ENCODE measurements around the gene PACS1.
"Not testable (repeated sequence)": the region's sequence is repeated elsewhere in the genome, so short reads cannot be mapped to it uniquely, and the experiment has no call there.

PACS1 gene

GRCh38 chr11:66075273-66075672 is 5.2 kb downstream of the PACS1 start:
- no peak for DNase-seq (ENCODE audit: low read depth in 2 of 2)

DNA sequence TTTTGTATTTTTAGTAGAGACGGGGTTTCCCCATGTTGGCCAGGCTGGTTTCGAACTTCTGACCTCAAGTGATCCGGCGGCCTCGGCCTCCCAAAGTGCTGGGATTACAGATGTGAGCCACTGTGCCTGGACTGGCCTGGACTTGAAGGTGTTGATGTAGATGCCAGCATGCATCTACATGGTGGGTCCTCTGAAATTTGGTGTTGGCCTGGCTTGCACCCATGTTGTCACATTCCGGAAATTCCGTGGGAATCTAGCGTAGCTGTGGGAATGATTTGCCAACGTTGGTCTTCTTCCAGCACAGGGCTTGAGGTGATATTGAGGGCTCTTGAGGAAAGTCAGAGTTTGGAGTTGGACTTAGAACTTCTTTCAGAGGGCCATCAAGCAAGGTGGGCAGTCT is 6.5 kb downstream of the PACS1 start:
- DNase-seq (ENCODE audit: low read depth in 2 of 2): no peak

DNA sequence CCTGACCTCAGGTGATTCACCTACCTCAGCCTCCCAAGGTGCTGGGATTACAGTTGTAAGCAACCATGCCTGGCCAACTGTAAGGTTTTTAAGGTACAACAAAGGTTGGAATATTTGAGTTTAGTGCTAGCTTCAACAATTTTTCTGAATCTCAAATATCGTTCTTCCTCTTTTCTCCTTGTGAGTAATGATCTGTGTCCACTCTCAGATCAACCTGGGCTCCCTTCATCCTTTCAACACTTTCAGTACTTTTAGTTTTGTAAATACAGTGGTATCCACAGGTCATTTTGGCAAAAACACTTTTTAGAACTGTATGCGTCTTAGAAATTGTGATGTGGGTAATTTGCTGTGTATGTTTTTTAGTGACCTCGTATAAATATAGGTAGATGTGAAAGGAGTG is 7.9 kb downstream of the PACS1 start:
- DNase-seq (ENCODE audit: low read depth in 2 of 2): no peak

- DNase-seq (ENCODE audit: low read depth in 2 of 2): not testable (repeated sequence)
These were observed 8.9 kb downstream of the PACS1 start for GRCh38 chr11:66078949-66079348.

- peak; percentile 34 to 37 for DNase-seq (ENCODE audit: low read depth in 2 of 2)
These were observed 10.2 kb downstream of the PACS1 start for GRCh38 chr11:66080055-66080817.

DNA sequence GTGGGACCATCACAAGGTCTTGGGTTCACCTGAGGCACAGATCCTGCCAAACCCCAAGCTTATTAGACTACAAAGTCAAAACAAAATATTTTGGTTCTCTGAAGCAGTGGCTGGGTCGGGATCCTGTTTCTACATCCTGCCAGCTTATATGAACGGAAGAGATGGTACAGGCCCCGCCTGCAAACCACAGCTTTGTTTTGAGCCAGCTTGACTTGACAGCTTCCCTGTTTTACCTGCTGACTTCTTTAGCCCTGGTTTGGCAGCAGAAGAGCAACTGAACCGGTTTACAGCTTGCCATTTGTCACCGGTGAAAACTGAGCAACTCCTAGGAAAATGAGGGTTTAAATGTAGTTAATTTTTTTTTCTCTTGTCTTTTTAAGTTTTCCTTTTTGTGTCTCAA is 11.4 kb downstream of the PACS1 start:
- DNase-seq (ENCODE audit: low read depth in 2 of 2): peak; percentile 12 to 51

- no peak for DNase-seq (ENCODE audit: low read depth in 2 of 2)
These were observed 13.1 kb downstream of the PACS1 start for GRCh38 chr11:66082946-66083698.

- DNase-seq (ENCODE audit: low read depth in 2 of 2): no peak
These were observed 13.7 kb downstream of the PACS1 start for GRCh38 chr11:66083767-66084166.

DNA sequence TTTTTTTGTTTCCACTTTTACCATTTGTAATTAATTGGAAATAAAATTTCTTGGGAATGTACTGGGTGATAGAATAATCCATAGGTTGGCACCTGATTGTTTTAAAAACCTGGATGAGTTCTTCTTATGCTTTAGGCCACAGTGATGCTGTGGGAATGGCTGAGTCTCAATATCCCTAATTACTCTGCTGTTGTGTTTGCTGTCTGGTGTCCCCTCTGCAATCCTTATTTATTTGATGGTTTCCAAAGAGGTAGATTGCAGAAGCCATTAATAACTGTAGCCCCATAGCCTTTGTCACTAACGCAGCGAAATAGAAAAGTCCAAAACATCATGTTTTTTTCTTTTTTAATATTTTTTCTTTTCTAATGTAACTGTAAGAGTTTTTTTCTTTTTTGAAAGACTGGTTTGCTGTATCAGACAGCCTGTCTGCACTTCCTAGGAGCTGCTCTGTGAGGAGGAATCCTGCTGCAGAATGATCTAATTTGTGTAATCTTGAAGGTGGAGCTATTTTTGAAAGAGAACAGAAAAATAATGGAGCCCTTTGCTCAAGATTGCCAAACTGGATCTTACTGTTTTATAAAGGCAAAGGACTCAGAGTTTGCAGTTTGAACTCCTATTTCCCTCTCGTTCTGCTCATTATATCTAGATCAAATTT is 14.9 kb downstream of the PACS1 start:
- DNase-seq (ENCODE audit: low read depth in 2 of 2): no peak

DNA sequence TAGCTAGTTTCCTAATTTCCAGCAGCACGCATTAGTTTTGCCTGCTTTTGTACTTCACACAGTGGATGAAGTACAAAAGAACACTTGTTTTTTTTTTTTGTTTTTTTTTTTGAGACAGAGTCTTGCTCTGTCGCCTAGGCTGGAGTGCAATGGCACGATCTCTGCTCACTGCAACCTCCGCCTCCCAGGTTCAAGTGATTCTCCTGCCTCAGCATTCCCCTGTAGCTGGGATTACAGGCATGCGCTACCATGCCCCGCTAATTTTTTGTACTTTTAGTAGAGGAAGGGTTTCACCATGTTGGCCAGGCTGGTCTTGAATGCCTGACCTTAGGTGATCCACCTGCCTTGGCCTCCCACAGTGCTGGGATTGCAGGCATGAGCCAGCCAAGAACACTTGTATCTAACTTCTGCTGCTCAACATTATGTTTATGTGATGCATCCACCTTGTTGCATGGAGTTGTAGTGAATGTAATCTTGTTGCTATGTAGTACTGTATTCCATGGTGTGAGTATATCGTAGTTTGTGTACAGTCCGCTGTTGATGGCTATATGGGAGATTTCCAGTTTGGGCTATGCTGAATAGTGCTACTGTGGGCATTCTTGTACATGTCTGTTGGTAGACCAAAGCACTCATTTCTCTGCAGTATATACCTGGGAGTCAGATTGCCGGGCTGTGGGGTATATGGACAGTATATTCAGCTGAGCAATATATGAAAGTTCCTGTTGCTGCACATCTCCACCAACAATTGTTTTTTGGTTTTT is 17.3 kb downstream of the PACS1 start:
- DNase-seq (ENCODE audit: low read depth in 2 of 2): no peak

- no peak for DNase-seq (ENCODE audit: low read depth in 2 of 2)
These were observed 19.0 kb downstream of the PACS1 start for GRCh38 chr11:66089067-66089466.

DNA sequence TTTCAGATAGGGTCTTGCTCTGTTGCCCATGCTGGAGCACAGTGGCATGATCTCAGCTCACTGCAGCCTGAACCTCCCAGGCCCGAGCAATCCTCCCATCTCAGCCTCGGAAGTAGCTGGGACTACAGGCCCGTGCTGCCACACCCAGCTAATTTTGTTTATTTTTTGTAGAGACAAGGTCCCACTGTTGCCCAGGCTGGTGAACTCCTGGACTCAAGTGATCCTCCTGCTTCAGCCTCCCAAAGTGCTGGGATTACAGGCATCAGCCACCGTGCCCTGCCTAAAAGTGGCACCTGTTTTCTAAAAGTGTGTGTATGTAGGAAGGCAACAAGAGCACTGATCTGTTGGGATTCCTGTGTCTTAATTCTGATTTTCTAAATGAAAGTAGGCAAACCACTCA is 20.2 kb downstream of the PACS1 start:
- DNase-seq (ENCODE audit: low read depth in 2 of 2): no peak

- DNase-seq (ENCODE audit: low read depth in 2 of 2): not testable (repeated sequence)
These were observed 22.1 kb downstream of the PACS1 start for GRCh38 chr11:66092125-66092524.

DNA sequence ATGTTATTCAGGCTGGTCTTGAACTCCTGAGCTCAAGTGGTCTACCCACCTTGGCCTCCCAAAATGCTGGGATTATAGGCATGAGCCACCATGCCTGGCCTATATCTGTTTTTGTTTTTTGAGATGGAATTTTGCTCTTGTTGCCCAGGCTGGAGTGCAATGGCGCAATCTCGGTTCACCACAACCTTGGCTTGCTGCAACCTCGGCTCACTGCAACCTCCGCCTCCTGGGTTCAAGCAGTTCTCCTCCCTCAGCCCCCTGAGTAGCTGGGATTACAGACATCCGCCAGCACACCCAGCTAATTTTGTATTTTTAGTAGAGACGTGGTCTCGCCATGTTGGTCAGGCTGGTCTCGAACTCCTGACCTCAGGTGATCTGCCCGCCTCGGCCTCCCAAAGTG is 29.7 kb downstream of the PACS1 start:
- DNase-seq (ENCODE audit: low read depth in 2 of 2): not testable (repeated sequence)

GRCh38 chr11:66100272-66101065 is 30.4 kb downstream of the PACS1 start:
- peak; percentile 26 to 43 for DNase-seq (ENCODE audit: low read depth in 2 of 2)

DNA sequence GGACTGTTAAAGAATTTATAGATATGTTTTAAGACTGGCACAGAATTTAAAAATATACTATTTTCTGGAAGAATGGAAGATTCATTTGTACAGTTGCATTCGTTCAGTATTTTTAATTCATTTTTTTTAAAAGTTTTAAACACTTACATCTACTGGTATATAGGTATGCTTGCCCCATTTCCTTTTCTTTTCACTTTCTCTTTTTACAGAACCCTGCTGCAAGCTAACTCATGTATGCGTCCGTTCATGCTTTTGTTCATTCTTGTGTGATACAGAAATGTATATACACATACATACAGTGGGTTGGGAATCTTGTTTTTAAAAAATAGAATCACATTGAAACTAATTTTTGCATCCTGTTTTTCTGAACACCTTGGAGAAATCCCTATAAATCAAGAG is 31.0 kb downstream of the PACS1 start:
- DNase-seq (ENCODE audit: low read depth in 2 of 2): no peak

- DNase-seq (ENCODE audit: low read depth in 2 of 2): no peak
These were observed 34.1 kb downstream of the PACS1 start for GRCh38 chr11:66104057-66104638.

DNA sequence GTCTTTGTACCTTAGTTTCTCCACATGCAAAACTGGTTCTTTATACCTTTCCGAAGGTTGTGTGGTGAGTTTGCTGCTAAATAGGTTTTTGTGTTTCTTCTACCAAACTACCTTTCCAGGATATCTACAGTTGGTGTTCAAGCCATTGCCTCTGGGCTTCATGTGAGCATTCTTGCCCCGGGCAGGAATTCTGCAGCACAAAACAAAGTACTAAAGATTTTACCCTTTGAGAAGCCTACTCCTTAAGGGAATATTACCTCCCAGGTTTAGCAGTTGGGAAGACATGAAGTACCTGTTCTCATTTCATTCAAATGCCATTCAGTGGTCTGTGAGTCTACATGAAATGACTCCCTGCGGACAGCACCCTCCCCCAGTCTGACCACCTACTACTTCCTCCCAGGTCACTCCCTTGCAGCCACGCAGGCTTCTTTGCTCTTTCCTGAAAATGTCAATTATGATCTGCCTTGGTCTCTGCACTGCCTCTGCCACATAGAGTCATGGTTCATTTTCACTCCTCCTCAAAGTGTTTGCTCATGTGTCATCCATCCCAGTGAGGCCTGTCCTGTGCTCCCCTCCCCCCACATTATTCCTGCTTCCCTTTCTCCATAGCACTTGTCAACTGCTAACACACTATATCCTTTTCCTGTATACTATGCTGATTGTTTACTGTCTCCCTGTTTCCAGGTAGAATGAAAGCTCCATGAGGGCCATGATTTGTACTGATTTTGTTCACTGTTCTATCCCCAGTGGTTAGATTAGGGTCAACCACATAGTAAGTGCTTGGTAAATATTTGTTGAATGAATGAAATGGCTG is 36.9 kb downstream of the PACS1 start:
- DNase-seq (ENCODE audit: low read depth in 2 of 2): peak; percentile 31 to 39

DNA sequence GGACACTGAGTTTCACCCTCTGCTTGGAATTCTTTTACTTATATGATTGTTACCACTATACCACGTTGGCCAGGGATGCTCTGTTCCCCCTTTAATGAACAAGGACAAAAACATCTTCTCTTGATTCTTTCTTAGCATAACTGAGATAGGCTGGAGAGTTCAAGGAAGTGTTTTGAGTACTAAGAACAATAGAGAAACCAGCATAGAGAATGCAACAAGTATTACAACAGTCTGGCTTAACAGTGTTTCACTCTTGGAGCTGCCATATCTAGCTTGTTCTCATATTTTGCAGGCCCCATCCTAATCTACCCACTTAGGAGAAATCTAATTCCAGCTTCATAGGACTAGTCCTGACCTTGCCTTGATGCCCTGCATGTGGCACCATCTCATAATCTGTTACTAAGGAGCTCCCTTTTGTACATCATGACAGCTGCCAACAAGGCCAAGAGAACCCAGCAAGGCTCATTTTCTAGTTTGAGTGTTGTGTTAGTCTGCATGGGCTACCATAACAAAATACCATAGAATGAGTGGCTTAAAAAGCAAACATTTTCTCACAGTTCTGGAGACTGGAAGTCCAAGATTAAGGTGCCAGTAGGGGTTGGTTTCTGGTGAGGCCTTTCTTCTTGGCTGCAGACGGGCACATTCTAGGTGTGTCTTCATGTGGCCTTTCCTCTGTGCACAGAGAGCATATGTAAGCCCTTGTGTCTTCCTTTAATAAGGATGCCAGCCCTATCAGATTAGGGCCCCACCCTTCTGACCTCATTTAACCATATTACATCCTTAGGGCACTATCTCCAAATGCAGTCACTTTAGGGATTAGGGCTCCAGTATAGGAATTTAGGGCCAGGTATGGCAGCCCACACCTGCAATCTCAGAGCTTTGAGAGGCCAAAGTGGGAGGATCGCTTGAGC is 37.8 kb downstream of the PACS1 start:
- DNase-seq (ENCODE audit: low read depth in 2 of 2): no peak
